Measurements from ENCODE around the gene BLOC1S5. TPM values are rescaled to one million over a fixed set of nuclear protein-coding genes. Genes with fewer than 3 reads are reported as not detected.

BLOC1S5 gene
- total and polyA plus RNA-seq, 7 donors = 5.5 to 16.2 (median 12.3) TPM

DNA sequence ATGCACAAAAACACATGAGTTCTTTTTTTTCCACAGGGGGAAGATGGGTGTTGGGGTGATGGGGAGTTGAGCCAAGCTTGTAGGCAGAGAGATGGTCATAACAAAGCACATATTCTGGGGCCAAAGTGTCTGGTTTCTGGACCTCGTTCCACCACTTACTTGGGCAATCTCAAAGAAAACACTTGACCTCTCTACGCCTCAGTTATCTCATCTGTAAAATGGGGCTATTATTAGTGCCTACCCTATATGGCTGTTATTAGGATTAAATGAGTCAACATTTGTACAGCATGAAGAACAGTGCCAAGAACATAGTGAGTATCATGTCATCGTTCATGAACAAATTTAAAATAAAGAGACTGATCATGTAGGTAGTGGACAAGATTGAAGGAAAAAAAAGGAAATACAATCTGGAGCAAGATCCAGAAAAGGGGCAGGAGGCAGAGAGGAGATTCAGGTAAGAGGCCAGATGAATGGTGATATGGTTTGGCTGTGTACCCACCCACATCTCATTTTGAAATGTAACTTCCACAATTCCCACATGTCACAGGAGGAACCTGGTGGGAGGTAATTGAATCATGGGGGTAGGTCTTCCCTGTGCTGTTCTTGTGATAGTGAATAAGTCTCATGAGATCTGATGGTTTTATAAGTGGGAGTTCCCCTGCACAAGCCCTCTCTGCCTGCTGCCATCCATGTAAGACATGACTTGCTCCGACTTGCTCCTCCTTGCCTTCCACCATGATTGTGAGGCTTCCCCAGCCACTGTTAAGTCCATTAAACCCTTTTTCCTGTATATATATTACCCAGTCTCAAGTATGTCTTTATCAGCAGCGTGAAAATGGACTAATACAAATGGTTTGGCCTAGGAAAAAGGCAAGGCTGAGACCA, 23.9 kb upstream of the BLOC1S5 start:
- Histone ChIP-seq H3K36me3 (peaks cover 0 to 43% (median 7%) of the 10 kb centered on the region in 4 donors), H3K4me1 (peaks cover 0 to 8% (median 1%) of the 10 kb centered on the region in 4 donors), H3K27me3 (no peaks in the 10 kb centered on the region), H3K9me3 (no peaks in the 10 kb centered on the region), H3K27ac (no peak overlapping the region), H3K4me3 (no peak overlapping the region)
- intact Hi-C loops (cut with DNase I) = no loop called here
- no peak for TF ChIP-seq POLR2A (IDR thresholded peaks at IDR 0.05)
- no peak for TF ChIP-seq POLR2AphosphoS5 (IDR thresholded peaks at IDR 0.05)
- no peak for TF ChIP-seq CTCF (IDR thresholded peaks at IDR 0.05)
- no peak for TF ChIP-seq EP300 (IDR thresholded peaks at IDR 0.05)
- 95 to 97% methylated on average over 5 of the region's 5 CpGs for WGBS, 2 donors
- DNase-seq = no peak

DNA sequence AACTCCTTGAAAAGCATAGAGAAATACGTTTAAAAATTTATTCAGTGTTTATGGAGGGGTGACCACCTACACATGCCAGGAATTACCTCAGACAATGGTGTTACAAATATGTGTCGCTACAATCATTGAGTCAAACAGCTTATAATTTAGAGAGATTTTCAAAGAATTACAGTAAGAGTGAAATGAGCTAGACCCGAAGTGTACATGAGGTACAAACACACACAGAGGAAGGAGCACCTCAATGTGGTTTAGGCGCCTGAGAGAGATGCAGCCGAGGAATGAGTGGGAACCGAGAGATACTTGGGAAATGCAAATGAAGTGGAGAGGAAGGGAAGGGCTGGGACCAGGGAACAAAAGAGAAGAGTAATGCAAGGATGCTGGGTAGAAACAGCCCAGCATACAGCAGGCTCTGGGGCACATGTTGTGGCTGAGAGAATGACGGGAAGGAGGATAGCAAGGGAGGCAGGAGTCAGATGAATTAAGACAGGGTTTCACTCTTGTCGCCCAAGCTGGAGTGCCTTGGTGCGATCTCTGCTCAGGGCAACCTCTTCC, 22.6 kb upstream of the BLOC1S5 start:
- Histone ChIP-seq H3K4me3 (no peak overlapping the region), H3K36me3 (peaks cover 0 to 36% (median 7%) of the 10 kb centered on the region in 4 donors), H3K9me3 (no peaks in the 10 kb centered on the region), H3K4me1 (peaks cover 0 to 13% (median 4%) of the 10 kb centered on the region in 4 donors), H3K27ac (no peak overlapping the region), H3K27me3 (no peaks in the 10 kb centered on the region)
- intact Hi-C loops (cut with DNase I) = no loop called here
- WGBS, 2 donors = 86 to 92% methylated on average over 9 of the region's 9 CpGs
- no peak for DNase-seq
- TF ChIP-seq CTCF (IDR thresholded peaks at IDR 0.05) (no peak), EP300 (IDR thresholded peaks at IDR 0.05) (no peak), POLR2A (IDR thresholded peaks at IDR 0.05) (no peak), POLR2AphosphoS5 (IDR thresholded peaks at IDR 0.05) (no peak)

DNA sequence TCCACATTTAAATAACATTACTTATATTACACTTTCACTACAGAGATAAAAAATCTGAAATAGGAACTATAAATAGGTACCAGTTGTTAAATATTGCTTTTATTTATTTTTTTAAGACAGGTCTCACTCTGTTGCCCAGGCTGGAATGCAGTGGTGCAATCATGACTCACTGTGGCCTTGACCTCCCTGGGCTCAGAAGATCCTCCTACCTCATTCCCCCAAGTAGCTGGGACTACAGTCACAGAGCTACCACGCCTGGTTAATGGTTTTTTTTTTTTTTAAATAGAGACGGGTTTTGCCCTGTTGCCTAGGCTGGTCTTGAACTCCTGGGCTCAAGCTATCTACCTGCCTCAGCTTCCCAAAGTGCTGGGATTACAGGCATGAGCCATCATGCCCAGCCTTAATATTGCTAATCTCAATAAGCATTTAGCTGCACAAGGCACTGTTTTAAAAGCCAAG, 20.9 kb upstream of the BLOC1S5 start:
- Histone ChIP-seq H3K27ac (no peak overlapping the region), H3K4me3 (no peak overlapping the region), H3K9me3 (no peaks in the 10 kb centered on the region), H3K4me1 (peaks cover 0 to 13% (median 4%) of the 10 kb centered on the region in 4 donors), H3K36me3 (peaks cover 0 to 33% (median 7%) of the 10 kb centered on the region in 4 donors), H3K27me3 (no peaks in the 10 kb centered on the region)
- TF ChIP-seq POLR2AphosphoS5 (IDR thresholded peaks at IDR 0.05) = no peak
- no peak for TF ChIP-seq CTCF (IDR thresholded peaks at IDR 0.05)
- no peak for TF ChIP-seq EP300 (IDR thresholded peaks at IDR 0.05)
- TF ChIP-seq POLR2A (IDR thresholded peaks at IDR 0.05) = no peak
- no peak for DNase-seq
- intact Hi-C loops (cut with DNase I) = no loop called here
- 54 to 69% methylated on average over 2 of the region's 2 CpGs for WGBS, 2 donors

DNA sequence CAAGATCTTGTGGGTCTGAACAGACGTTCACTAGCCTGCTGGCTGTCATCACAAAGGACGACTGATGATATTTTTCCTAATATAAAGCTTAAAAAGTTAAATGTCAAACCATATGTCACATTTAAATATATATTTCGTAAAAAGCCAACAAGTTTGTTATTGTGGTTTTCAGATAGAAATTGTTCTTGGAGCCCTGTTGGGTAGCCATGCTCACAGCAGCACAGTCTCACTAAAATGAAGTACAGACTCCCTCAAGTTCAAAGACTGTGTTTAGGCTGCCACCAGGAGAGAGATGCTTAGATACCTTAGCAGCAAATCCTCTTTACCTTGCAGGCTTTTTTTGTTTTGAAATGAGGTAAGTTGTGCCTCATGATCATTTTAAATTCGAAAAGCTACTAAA, 20.4 kb upstream of the BLOC1S5 start:
- Histone ChIP-seq H3K9me3 (no peaks in the 10 kb centered on the region), H3K36me3 (peaks cover 0 to 28% (median 6%) of the 10 kb centered on the region in 4 donors), H3K27me3 (no peaks in the 10 kb centered on the region), H3K27ac (no peak overlapping the region), H3K4me1 (peaks cover 0 to 13% (median 4%) of the 10 kb centered on the region in 4 donors), H3K4me3 (no peak overlapping the region)
- no peak for TF ChIP-seq EP300 (IDR thresholded peaks at IDR 0.05)
- no peak for TF ChIP-seq POLR2A (IDR thresholded peaks at IDR 0.05)
- TF ChIP-seq POLR2AphosphoS5 (IDR thresholded peaks at IDR 0.05) = no peak
- no peak for TF ChIP-seq CTCF (IDR thresholded peaks at IDR 0.05)
- DNase-seq = no peak
- WGBS, 2 donors = 63 to 72% methylated on average over 4 of the region's 4 CpGs
- intact Hi-C loops (cut with DNase I) = no loop called here

Data from sigmoid colon (tissue), 7 donors.